Glutamatergic neuron (in vitro differentiated cells): ENCODE results near the gene HELQ. TPM values are rescaled to one million over a fixed set of nuclear protein-coding genes. Genes with fewer than 3 reads are reported as not detected.

Experiments used
- DNase-seq: peaks from one replicate; pipeline ENCODE4 v3.0.0; 2022
- H3K27ac Mint-ChIP-seq: one replicate; pipeline ENCODE4 v1.8.0; 2020; ENCODE audit warnings: mild to moderate bottlenecking, mixed read lengths, inconsistent platforms; ENCODE audit not compliant: unreplicated experiment
- H3K27me3 Mint-ChIP-seq: one replicate; pipeline ENCODE4 v1.8.0; 2020; ENCODE audit warnings: mild to moderate bottlenecking, moderate library complexity, mixed read lengths, inconsistent platforms; ENCODE audit not compliant: unreplicated experiment
- H3K36me3 Mint-ChIP-seq: one replicate; pipeline ENCODE4 v1.8.0; 2020; ENCODE audit warnings: mild to moderate bottlenecking, mixed read lengths, inconsistent platforms; ENCODE audit not compliant: unreplicated experiment
- H3K4me1 Mint-ChIP-seq: one replicate; pipeline ENCODE4 v1.8.0; 2020; ENCODE audit warnings: mild to moderate bottlenecking, low read depth, mixed read lengths, inconsistent platforms; ENCODE audit not compliant: unreplicated experiment
- H3K4me3 Mint-ChIP-seq: one replicate; pipeline ENCODE4 v1.8.0; 2020; ENCODE audit warnings: mild to moderate bottlenecking, mixed read lengths, inconsistent platforms; ENCODE audit not compliant: unreplicated experiment
- H3K9me3 Mint-ChIP-seq: one replicate; pipeline ENCODE4 v1.8.0; 2020; ENCODE audit warnings: mild to moderate bottlenecking, moderate library complexity, mixed read lengths, inconsistent platforms; ENCODE audit not compliant: unreplicated experiment
- CTCF ChIP-seq: fragments of 200-600 bp; sonication (generic); IDR thresholded peaks from one replicate; pipeline ENCODE4 v1.5.0; 2021; ENCODE audit not compliant: partially characterized antibody, unreplicated experiment
- total RNA-seq: library from RNA; stranded (reverse); fragmentation: NEBNext Ultra II Directional; extraction: Animal tissue kit (Norgen Biotek cat#: 25700); gene quantifications from one replicate; pipeline ENCODE4 v1.2.1, GENCODE V29; 2021; ENCODE audit not compliant: unreplicated experiment

The HELQ gene
- total RNA-seq, 1 donor from 2014 or later: 11.7 TPM

- Mint-ChIP-seq H3K4me1 (peaks cover 24% of the 10 kb centered on the region), H3K36me3 (no peaks in the 10 kb centered on the region), H3K27me3 (peaks cover 9% of the 10 kb centered on the region), H3K27ac (no peak overlapping the region), H3K9me3 (peaks cover 17% of the 10 kb centered on the region), H3K4me3 (no peak overlapping the region)
- TF ChIP-seq CTCF: no peak
- no peak for DNase-seq
Observed at GRCh38 chr4:83387012-83387411, 68.6 kb downstream of the HELQ start.

- peaks cover 2% of the 10 kb centered on the region for H3K9me3 Mint-ChIP-seq
- DNase-seq: no peak
- H3K27me3 Mint-ChIP-seq: peaks cover 3% of the 10 kb centered on the region
- peaks cover 11% of the 10 kb centered on the region for H3K36me3 Mint-ChIP-seq
- no peak for TF ChIP-seq CTCF
- H3K27ac Mint-ChIP-seq: no peak overlapping the region
- no peaks in the 10 kb centered on the region for H3K4me1 Mint-ChIP-seq
- no peak overlapping the region for H3K4me3 Mint-ChIP-seq
Observed at GRCh38 chr4:83382850-83383249, 72.8 kb downstream of the HELQ start.

GRCh38 chr4:83381173-83381572, 74.5 kb downstream of the HELQ start:
- H3K9me3 Mint-ChIP-seq: peaks cover 3% of the 10 kb centered on the region
- H3K4me1 Mint-ChIP-seq: no peaks in the 10 kb centered on the region
- H3K27me3 Mint-ChIP-seq: peaks cover 3% of the 10 kb centered on the region
- no peak for TF ChIP-seq CTCF
- no peak for DNase-seq
- H3K4me3 Mint-ChIP-seq: no peak overlapping the region
- H3K27ac Mint-ChIP-seq: no peak overlapping the region
- H3K36me3 Mint-ChIP-seq: peaks cover 23% of the 10 kb centered on the region

- Mint-ChIP-seq H3K4me3 (no peak overlapping the region), H3K4me1 (no peaks in the 10 kb centered on the region), H3K27me3 (peaks cover 3% of the 10 kb centered on the region), H3K9me3 (peaks cover 5% of the 10 kb centered on the region), H3K27ac (no peak overlapping the region), H3K36me3 (peaks cover 24% of the 10 kb centered on the region)
- DNase-seq: no peak
- TF ChIP-seq CTCF: no peak
Observed at GRCh38 chr4:83378419-83378818, 77.2 kb downstream of the HELQ start.

- peaks cover 3% of the 10 kb centered on the region for H3K9me3 Mint-ChIP-seq
- no peak overlapping the region for H3K4me3 Mint-ChIP-seq
- H3K27me3 Mint-ChIP-seq: no peaks in the 10 kb centered on the region
- H3K4me1 Mint-ChIP-seq: no peaks in the 10 kb centered on the region
- H3K27ac Mint-ChIP-seq: no peak overlapping the region
- no peak for TF ChIP-seq CTCF
- H3K36me3 Mint-ChIP-seq: peaks cover 14% of the 10 kb centered on the region
- no peak for DNase-seq
Observed at GRCh38 chr4:83372931-83373330, 82.7 kb downstream of the HELQ start.
